GM21529 (cell line): ENCODE measurements around the gene DHRS12.

Source experiments
- ATAC-seq: cut with Tn5 transposase; IDR thresholded peaks from one replicate; pipeline ENCODE4 v1.9.1; 2021; ENCODE audit not compliant: unreplicated experiment

DHRS12 gene

DNA sequence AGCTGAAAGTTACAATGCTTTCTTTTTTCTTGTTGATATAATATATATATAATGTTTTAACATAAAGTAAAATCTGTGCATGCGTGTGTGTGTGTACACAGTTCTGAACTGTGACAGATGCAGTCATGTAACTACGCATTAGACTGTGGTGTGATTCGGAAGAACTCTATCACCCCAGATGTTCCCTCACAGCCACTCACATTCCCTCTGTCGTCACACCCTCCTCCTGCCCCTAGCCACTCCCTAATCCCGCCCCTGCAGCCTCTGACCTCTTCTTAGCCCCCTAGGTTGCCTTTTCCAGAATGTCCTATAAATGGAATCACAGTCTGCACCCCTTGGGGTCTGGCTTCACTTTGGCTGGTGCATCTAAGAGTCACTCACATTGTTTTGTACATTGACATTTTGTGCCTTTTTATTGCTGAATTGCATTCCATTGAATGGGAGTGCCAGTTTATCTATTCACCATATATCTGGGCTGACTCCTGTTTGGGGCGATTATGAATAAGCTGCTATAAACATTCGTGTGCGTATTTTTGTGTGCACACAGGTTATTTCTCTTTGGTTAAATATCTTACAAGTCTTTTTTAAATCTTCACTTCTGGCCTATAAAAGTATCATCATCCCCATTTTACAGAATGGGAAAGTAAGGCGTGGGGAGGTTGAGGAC is 20.4 kb downstream of the DHRS12 start:
- no peak for ATAC-seq

DNA sequence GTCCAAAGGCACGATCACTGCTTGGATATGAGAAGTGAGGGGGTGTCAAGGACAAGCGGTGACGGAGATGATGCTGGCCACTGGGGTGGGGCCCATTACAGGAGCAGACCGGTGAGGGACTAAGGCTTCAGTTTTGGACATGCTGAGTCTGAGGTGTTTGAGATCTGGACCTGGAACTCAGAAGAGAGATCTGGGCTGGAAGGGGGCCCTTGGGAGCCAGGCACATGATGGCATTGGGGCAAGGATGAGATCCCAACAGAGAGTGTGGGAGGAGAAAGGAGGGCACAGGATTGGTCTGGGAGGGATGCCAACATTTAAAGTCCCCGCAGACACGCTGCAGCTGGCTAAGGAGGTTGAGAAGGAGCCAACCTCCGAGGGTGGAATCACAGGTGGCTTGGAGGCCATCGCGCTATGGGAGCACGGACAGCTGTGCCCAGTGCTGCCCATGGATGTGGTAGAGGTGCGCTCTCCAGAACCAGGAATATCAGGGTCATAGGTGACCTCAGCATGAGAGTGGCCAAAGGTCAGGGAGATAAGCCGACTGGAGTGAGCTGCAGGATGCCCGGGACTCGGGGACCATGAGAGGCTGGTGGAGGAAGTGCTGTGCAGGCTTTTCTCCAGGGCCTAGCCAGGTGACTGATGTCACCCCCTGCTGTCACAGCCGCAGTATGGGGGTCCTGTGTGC is 21.8 kb downstream of the DHRS12 start:
- ATAC-seq: no peak

DNA sequence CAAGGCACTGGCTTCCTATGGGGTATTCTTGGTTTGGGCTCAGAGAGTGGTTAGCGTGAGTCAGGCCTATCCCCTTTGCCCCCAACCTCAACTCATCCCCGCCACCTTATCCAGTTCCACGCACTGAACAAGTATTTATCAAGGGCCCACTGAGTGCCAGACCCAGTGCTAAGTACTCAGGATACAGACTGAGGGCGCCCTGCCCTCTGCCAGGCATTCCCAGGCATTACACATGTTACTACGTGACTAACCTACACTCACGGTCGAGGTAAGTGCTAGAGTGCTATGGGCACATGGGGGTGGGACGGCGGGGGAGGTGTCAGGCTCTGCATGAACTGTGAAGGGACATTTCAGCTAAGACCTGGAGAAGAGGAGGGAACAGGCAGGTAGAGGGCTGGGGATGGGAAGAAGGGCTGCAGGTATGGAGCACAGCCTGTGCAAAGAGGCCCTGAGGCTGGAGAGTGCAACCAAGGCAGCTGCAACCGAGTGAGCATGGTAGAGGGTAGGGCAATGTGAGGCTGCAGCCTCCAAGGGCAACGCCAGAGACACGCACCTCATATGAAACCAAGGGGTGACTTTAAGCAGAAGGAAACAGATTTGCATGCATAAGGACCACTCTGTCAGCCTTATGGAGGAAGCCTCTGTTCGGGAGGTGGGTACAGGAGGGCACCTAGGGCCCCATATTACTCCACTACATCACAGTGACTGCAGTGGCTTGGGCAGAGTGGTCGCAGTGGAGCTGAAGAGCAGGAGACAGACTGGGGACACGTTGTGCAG is 22.5 kb downstream of the DHRS12 start:
- ATAC-seq: no peak

DNA sequence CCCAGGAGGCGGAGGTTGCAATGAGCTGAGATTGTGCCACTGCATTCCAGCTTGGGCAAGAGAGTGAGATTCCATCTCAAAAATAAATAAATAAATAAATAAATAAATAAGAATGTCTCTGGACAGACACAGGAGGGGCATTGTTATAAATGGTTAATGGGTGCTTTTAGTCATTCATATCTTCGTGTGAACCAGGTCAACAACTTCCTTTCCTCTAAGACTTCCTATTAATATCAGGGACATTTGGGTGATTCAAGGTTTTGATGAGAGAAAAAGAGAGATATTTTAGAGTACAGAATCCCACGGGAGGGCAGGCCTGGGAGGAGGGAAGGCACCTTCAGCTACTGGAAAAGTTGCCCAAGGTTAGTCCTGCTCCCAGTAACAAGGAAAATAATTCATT is 23.9 kb downstream of the DHRS12 start:
- no peak for ATAC-seq

DNA sequence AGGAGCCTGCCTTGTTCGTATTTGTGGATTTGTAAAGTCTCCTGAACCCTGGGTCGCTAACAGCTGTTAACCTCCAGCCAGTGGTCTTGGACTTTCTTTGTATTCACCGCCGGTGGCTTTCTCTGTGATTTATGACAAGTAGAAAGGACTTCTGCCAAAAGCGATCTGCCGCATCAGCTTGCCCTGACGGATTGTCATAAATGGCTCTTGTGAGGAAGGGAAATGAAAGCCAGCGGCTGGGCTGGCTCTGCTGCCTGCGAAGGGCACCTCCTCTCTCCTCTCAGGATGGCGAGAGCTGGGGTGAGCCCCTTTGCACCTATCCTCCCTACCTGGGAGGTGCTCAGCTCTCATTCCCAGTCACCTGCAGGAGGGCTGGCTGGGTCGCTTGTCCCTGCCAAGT is 25.6 kb downstream of the DHRS12 start:
- ATAC-seq: no peak

DNA sequence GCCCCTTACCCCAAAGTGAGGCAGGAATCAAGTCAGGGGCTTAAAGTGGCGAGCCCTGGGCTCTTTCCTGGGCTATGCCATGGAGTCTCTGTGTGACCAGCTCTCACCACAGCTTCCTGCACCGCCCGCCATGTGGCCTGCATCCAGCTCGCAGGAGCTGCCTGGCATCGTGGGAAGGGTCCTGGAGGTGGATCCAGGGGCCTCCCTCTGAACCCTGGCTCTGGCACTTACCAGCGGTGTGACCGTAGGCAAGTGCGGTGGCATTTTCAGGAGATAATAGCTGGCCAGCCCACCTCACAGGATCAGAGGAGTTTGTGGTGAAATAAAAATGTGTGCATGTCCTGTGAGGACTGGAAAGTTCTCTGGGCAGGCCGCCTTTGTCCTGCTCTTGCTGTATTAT is 26.0 kb downstream of the DHRS12 start:
- ATAC-seq: no peak

DNA sequence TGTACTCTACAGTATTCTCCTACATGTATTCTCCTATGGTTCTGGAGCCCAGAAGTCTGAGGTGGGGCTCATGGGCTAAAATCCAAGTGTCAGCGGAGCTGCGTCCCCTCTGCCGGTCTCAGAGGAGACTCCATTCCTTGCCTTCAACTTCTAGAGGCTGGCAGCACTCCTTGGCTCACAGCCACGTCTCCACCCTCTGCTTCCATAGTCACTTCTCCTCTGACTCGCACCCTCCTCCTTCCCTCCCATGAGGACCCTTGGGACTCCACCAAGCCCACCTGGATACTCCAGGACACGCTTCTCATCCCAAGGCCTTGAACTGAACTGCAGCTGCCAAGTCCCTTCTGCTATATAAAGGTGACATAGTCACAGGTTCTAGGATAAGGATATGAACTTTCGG is 27.8 kb downstream of the DHRS12 start:
- ATAC-seq: no peak

DNA sequence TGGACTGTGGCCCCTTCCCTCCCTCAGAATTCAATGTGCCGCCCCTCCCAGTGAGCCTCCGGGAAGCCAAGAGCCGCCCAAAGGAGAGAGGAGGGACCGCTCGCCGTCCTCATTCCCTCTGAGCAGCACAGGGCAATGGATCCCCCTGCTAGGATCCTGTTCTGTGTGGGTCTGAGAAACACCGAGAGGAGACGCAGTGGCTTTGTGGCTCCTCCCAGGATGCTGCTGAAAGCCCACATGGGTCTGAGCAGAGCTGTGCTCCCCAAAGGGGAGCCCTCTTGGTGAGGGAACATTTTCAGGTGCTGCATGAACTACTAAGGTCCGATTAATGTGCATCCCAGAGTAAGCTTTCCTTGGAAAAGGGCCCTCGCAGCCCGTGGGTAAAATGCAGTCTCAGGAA is 30.4 kb downstream of the DHRS12 start:
- no peak for ATAC-seq

DNA sequence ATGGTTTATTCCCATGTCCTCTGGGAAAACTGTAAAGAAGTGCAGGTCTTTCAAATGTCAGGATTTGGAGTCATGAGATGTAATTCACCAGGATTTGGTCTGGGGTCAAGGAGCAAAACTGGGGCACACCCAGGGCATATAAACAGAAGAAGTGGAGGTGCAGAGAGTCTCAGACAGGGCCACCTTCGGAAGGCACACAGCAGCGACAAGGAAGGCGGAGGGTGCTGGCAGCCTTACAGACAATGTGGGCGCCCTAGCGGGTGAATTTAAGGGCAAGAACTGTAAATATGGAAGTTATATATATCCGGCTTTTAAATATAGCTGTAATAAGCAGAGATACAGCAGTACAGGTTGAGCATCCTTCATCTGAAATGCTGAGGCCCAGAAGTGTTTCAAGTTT is 31.2 kb downstream of the DHRS12 start:
- no peak for ATAC-seq

DNA sequence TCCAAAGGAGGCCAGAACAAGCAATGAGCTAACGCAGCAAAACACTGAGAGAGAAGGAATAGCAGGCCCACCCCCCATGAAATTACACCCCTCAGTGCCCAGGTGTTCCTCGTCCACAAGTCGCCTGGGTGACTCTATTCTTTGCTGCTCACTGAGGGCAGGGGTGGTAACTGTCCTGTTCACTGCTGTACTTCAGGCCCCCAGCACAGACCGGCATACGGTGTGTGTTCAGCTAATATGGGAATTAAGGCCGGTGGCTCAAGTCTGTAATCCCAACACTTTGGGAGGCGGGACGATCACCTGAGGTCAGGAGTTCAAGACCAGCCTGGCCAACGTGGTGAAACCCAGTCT is 31.9 kb downstream of the DHRS12 start:
- ATAC-seq: no peak

DNA sequence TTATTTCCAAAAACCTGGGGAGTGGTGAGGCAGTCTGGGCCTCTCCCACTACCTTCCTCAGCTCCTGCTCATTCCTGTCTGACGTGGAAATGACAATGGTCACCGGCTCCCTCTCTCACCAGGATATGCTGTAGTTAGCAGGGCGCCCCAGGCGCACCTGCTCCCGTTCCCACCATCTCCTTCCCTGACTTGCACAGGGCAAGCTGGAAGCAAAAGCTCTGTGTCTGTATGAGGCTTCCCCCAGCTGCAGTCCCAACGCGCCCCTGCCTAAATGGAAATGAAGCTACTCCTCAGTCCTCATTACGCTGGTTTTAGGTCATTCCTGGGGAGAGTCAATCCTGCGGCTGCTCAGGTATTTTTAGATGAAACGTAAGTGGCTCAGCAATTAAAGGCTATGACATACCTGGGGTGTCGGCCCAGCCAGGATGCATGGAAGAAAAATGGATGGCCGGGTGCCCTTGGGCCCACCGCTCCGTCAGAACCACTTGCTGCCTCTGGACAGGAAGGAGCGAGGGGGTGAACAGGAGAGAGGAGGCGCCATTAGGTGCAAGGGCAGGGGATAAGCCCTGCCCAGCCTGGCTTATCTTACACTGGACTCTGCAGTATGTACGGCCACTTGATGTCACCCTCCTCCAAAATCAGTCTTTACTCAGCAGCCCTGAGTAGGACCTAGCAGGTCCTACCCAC is 32.4 kb downstream of the DHRS12 start:
- no peak for ATAC-seq

DNA sequence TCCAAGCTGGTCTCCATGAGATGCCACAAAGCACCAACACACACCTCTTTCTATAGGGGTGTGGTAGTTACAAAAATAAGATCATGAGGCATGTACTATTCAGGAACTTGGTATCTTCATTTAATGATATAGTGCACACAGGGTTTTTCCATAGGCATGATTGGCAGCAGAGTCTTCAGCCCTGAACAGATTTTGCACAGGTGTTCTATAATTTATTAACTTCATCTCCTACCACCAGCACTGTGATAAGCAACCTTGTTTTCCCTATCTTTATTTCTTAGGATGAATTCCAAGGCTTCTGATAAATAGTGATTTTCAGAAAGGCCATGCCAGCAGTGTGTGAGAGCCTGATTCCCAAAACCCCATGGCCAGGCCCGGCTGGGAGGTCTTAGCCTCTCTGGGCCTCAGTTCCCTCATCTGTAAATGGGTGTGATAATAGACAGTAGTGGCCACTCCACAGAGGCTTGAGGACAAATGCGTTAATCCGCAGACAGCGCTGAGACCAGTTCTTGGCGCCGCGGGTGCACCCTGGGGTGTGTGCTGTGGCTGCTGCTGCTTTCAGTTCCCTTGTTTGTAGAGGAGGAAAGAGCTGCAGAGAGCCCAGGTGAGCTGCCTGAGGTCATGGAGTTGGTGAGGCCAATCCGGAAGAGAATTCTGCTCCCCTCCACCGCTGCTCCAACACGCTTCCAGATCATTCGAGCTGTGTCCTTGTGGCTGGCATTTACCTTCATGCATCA is 33.1 kb downstream of the DHRS12 start:
- ATAC-seq: peak; percentile 57

DNA sequence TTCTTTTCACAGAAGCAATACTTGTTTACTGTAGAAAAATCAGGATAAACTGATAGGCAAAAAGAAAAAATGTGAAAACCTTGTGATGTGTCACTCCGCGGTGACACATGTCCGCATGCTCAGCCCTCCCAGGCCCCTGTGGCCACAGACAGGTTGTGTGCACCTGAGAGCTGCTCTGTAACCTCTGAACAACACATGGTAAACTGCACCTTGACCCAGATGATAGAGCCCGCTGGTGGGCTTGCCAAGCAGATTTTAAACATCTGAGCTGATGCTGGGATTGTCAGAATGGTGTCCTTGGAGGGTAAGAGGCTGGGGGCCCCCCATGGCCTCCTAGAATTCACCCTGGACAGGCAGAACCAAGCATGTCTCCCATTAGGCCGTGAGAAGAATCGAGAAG is 33.8 kb downstream of the DHRS12 start:
- ATAC-seq: no peak

DNA sequence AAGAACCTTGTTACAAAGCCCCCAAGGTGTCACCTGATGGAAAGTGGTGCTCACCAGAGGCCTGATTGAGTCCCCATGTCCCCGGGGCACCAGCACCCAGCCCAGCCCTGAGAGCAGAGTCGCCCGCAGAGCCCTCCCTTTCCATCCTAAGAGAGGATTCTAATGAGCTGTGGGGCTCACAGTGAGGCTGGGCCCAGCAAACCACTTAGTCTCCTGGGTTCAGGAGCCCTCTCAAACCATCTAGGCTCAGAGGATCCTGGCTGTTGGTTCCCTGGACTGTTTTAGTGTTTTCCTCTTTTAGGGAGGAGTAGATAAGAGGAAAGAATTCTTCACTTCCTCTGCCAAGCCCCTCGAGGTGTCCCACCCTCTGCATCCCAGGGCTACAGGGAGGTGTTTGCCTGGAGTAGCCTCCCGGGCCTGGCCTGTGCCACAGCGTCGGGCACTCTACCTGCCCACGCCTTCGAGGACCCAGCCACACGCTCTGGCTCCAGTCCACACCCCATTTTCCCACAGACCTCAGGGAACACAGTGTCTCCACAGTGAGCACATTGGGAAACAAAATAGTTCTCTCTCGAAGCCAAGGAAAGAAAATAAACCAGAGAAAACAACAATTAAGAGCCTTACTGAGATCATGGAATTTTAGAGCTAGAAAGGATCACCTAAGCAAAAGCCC is 34.4 kb downstream of the DHRS12 start:
- ATAC-seq: no peak

DNA sequence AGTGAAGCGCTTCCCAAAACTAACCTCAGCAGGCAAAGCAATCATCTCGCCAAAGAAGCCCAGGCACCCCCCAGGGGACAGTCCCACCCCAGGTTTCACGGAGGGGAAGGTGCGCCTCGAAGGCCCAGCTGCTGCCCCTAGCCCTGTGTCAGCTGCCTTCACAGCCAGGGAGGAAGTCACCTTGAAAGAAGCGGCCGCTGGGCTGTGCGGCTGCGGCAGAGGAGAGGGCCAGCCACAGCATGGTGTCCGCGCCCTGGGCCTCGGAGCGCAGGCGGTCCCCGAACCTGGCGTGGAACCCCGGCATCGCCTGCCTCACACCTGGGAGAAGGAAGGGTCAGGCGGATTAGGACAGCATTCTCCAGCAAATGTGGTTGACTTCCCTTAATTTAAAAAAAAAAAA is 35.0 kb downstream of the DHRS12 start:
- ATAC-seq: no peak

DNA sequence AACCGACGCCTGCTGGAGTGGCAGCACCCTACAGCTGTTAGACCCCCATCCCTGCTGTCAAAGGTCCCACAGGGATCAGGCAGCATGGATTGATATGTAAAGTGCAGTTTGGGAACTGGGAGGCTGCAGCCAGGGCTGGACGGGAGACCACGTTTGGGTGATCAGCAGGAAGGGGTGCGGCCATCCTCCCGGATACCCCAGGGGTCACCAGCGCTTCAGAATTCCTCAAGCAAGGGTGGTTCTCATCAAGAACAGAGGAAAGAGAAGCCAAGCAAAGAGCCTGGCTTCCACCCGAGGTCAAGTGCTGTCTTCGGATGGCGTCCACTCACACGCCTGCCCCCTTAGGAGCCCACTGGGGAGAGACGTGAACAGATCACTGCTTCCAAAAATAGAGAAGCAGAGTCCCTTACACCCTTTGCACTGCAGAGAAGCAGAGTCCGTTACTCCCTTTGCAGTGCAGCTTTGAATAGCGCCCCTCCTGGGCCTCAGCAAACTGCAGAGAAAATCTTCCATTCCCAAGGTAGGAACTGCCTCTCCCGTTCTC is 35.5 kb downstream of the DHRS12 start:
- no peak for ATAC-seq

DNA sequence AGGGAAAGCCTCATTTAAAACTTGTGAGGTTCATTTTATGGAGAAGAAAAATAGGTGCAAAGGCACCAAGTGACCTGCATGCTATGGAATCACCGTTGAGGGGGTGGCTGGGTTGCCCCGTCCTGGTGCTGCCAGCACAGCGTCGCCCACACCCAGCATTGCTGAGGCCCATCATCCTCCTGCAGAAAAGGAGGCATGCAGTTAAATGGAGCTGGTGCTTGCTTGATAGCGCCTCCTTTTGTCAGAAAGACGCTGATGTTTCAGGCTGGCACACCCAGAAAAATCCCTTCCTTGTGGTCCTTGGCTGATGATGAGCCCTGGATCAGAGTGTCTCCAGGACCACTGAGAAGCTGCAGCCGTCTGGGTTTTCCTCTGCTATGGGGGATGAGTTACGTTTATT is 36.9 kb downstream of the DHRS12 start:
- ATAC-seq: no peak

DNA sequence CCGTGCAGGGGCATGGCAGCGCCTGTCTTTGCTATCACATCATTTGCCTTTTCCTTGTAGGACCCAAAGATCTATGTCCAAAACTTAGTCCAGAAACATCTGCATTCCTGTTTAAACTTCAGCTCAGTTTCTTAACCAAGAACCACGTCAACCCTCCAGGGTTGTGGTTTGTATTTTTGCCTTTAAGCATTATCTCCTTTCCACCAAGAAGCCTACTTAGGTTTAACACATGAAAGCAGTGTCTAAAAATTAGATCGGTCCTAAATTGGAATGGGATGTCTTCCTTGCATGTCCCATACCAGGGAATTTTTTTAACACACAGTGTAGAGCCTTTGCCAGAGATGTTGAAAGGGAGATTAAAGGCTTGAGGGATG is 38.8 kb downstream of the DHRS12 start:
- no peak for ATAC-seq

DNA sequence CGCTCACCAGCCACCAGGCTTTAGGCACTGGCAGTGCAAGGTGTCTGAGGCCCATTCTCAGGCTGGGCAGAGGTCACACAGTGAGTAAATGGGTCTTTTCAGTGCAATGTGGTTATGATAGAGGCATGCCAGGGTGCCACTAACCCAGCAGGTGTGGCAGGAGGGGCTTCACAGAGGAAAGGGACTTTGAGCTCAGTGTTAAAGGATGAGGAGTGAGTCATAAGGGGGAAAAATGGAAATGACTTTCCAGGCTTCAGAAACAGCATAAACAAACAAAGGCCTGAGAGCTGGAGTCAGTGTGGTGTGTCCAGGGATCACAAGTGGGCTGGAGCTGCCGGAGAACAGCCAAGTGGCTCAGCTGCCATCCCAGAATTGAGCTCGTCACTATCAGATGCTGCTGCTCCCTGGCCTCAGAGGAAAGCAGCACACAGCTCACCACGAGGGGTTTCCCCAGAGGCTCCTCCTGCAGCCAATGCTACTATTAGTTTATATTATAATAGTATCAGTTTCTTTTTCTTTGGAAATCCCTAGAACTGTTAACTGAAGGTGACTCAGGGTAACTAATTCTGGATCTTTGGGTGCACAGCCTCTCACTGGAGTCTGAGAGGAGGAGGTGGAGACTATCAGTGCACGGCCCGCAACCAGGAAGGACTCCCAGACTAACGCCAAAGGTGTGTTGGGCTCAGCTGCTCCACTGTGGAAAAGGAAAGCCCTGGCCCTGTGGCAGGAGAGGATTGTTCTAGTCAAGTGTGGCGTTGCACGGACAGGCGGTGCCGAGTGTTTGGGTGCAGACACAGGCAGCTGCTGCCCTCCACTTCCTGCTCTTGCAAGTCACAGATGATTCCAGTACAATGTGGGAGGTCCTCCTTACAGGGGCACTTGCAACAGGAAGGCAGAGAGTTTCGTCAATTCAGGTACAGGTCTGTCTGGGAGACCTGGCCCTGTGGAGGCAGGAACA is 39.5 kb downstream of the DHRS12 start:
- peak; percentile 88 for ATAC-seq
